HG02840 (cell line): Measurements from ENCODE around the gene CMSS1.

ENCODE experiments used
- ATAC-seq: cut with Tn5 transposase; IDR thresholded peaks from one replicate; pipeline ENCODE4 v1.9.1; 2021; ENCODE audit warnings: mild to moderate bottlenecking, moderate library complexity, moderate number of reproducible peaks; ENCODE audit not compliant: unreplicated experiment, low FRiP score

The CMSS1 gene

GRCh38 chr3:99850608-99851007 is 32.9 kb downstream of the CMSS1 start:
- no peak for ATAC-seq

GRCh38 chr3:99851955-99852354 is 34.3 kb downstream of the CMSS1 start:
- no peak for ATAC-seq

GRCh38 chr3:99852851-99853250 is 35.2 kb downstream of the CMSS1 start:
- ATAC-seq = no peak

- ATAC-seq = no peak
Measured at GRCh38 chr3:99854756-99855298, 37.2 kb downstream of the CMSS1 start.

GRCh38 chr3:99855900-99856299 is 38.2 kb downstream of the CMSS1 start:
- no peak for ATAC-seq

GRCh38 chr3:99856437-99857220 is 39.0 kb downstream of the CMSS1 start:
- no peak for ATAC-seq

- no peak for ATAC-seq
Measured at GRCh38 chr3:99857278-99857677, 39.6 kb downstream of the CMSS1 start.

GRCh38 chr3:99858469-99858868 is 40.8 kb downstream of the CMSS1 start:
- ATAC-seq = no peak

- no peak for ATAC-seq
Measured at GRCh38 chr3:99859825-99860224, 42.2 kb downstream of the CMSS1 start.

GRCh38 chr3:99861216-99861615 is 43.6 kb downstream of the CMSS1 start:
- ATAC-seq = no peak

GRCh38 chr3:99862208-99862607 is 44.5 kb downstream of the CMSS1 start:
- ATAC-seq = no peak

GRCh38 chr3:99863002-99863401 is 45.3 kb downstream of the CMSS1 start:
- ATAC-seq = no peak

- ATAC-seq = no peak
Measured at GRCh38 chr3:99863588-99863987, 45.9 kb downstream of the CMSS1 start.

- no peak for ATAC-seq
Measured at GRCh38 chr3:99864289-99864688, 46.6 kb downstream of the CMSS1 start.

- ATAC-seq = no peak
Measured at GRCh38 chr3:99865321-99865720, 47.7 kb downstream of the CMSS1 start.

- no peak for ATAC-seq
Measured at GRCh38 chr3:99866261-99866761, 48.6 kb downstream of the CMSS1 start.

- no peak for ATAC-seq
Measured at GRCh38 chr3:99867594-99868310, 50.1 kb downstream of the CMSS1 start.

GRCh38 chr3:99868311-99868646 is 50.6 kb downstream of the CMSS1 start:
- ATAC-seq = no peak

GRCh38 chr3:99869621-99870020 is 52.0 kb downstream of the CMSS1 start:
- ATAC-seq = no peak

GRCh38 chr3:99870712-99871111 is 53.0 kb downstream of the CMSS1 start:
- ATAC-seq = no peak

- ATAC-seq = no peak
Measured at GRCh38 chr3:99871231-99872045, 53.8 kb downstream of the CMSS1 start.
